HepG2 (cell line): ENCODE data around the gene PMIS2. TPM values are rescaled to one million over a fixed set of nuclear protein-coding genes. Genes with fewer than 3 reads are reported as not detected.

Experiments
- ATF7 ChIP-seq, 2 experiments: fragments of 450-650 bp in 1 of 2; sonication (generic) in 1 of 2; formaldehyde crosslinking in 1 of 2; IDR thresholded peaks; 2 replicates each; pipeline versions ENCODE4 v1.4.0 to v1.6.1; 2016 to 2020; ENCODE audit warnings: antibody characterized with exemption in 1 of 2, mild to moderate bottlenecking in 1 of 2, missing genetic modification reagents in 1 of 2
- MAFF ChIP-seq: IDR thresholded peaks from 2 replicates; pipeline ENCODE4 v1.6.1; 2011; ENCODE audit warnings: low read depth, low read length, improper control_type of control experiment
- MBNL3 ChIP-seq: fragments of 250-450 bp; sonication (Bioruptor Pico); conservative IDR thresholded peaks from 2 replicates; pipeline ENCODE4 v1.8.0; 2022; ENCODE audit warnings: mild to moderate bottlenecking, inconsistent platforms
- NFATC3 ChIP-seq: sonication (generic); formaldehyde crosslinking; IDR thresholded peaks from 2 replicates; pipeline ENCODE4 v1.5.1; 2020; ENCODE audit warnings: mild to moderate bottlenecking, missing genetic modification reagents
- REPIN1 ChIP-seq: sonication (generic); formaldehyde crosslinking; IDR thresholded peaks from 2 replicates; pipeline ENCODE4 v1.8.0; 2022; ENCODE audit warnings: missing genetic modification reagents, low read depth, mild to moderate bottlenecking, borderline replicate concordance
- TAF1 ChIP-seq: sonication (generic); formaldehyde crosslinking; IDR thresholded peaks from 2 replicates; pipeline ENCODE4 v1.4.0; 2020; ENCODE audit warnings: missing genetic modification reagents
- XBP1 ChIP-seq: sonication (generic); formaldehyde crosslinking; IDR thresholded peaks from 2 replicates; pipeline ENCODE4 v1.5.0; 2020; ENCODE audit warnings: missing genetic modification reagents
- ZBTB3 ChIP-seq: sonication (generic); formaldehyde crosslinking; IDR thresholded peaks from 2 replicates; pipeline ENCODE4 v1.4.0; 2020; ENCODE audit warnings: low read depth, mild to moderate bottlenecking, moderate library complexity, missing genetic modification reagents, borderline replicate concordance
- ZNF17 ChIP-seq: sonication (generic); formaldehyde crosslinking; IDR thresholded peaks from 2 replicates; pipeline ENCODE4 v1.5.0; 2020; ENCODE audit warnings: mild to moderate bottlenecking, missing genetic modification reagents
- ZNF224 ChIP-seq: sonication (generic); formaldehyde crosslinking; IDR thresholded peaks from 2 replicates; pipeline ENCODE4 v1.5.0; 2020; ENCODE audit warnings: mild to moderate bottlenecking, missing genetic modification reagents
- polyA plus RNA-seq, 8 experiments: library from polyadenylated mRNA; depleted of rRNA in 3 of 8; stranded (reverse) in 7 of 8; unstranded in 1 of 8; fragments of >200 nt; fragmentation: Illumina TruSeq in 4 of 8; extraction: Trizol in 4 of 8; gene quantifications; 2 replicates each; pipeline versions ENCODE4 v1.2.1 to v1.2.3, GENCODE V29; 2011 to 2016; ENCODE audit warnings: low read depth in 4 of 8, missing spikeins in 1 of 8, mixed read lengths in 1 of 8; ENCODE audit not compliant: insufficient read depth in 1 of 8
- total RNA-seq, 5 experiments: library from RNA; depleted of rRNA; stranded (reverse); fragments of >200 nt; fragmentation: Illumina TruSeq; extraction: Trizol; gene quantifications; 2 replicates each; pipeline ENCODE4 v1.2.3, GENCODE V29; 2016; ENCODE audit warnings: low read depth in 1 of 5
- TF ChIP-seq, protein P1 (sequence below): sonication (generic); formaldehyde crosslinking; conservative IDR thresholded peaks from 2 replicates; pipeline ENCODE4 v1.4.0; 2020; ENCODE audit warnings: missing genetic modification reagents
- TF ChIP-seq, protein P2 (sequence below): sonication (generic); formaldehyde crosslinking; IDR thresholded peaks from 2 replicates; pipeline ENCODE4; 2020; ENCODE audit warnings: missing genetic modification reagents, mild to moderate bottlenecking, borderline replicate concordance
- TF ChIP-seq, protein P3 (sequence below): sonication (generic); formaldehyde crosslinking; IDR thresholded peaks from 2 replicates; pipeline ENCODE4 v1.5.1; 2020; ENCODE audit warnings: mild to moderate bottlenecking, missing genetic modification reagents, borderline replicate concordance
- TF ChIP-seq, protein P4 (sequence below): sonication (generic); formaldehyde crosslinking; IDR thresholded peaks from 2 replicates; pipeline ENCODE4 v1.5.1; 2020; ENCODE audit warnings: mild to moderate bottlenecking, missing genetic modification reagents

PMIS2 gene
- total and polyA plus RNA-seq, 2 of the 13 experiments (the other 11 are each of a cell fraction or from before 2014, with no cell fraction given) = not detected

DNA sequence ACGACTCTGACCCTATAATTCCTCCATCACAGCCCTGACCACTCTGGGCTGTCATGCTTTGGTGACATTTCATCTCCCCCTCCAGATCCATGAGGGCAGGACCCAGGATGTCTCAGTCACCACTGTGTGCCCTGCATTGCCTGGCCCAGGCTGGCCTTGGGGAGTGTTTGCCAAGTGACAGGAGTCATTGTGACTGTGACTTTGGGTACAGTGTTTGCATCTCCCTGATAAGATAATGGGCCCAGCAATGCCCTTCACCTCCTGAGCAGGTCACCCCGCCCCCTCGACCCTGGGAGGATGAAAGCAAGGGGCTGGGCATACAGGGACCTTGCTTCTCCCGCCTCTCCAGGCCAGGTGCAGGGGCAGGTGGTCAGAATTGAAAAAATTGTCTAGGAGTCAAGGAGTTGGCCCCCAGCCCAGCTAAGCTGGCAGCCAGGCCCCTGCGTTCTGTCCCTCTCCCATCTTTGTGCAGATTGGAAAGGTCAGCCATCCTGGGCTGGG is 16.6 kb upstream of the PMIS2 start (continued):
- TF ChIP-seq, protein P1, sequence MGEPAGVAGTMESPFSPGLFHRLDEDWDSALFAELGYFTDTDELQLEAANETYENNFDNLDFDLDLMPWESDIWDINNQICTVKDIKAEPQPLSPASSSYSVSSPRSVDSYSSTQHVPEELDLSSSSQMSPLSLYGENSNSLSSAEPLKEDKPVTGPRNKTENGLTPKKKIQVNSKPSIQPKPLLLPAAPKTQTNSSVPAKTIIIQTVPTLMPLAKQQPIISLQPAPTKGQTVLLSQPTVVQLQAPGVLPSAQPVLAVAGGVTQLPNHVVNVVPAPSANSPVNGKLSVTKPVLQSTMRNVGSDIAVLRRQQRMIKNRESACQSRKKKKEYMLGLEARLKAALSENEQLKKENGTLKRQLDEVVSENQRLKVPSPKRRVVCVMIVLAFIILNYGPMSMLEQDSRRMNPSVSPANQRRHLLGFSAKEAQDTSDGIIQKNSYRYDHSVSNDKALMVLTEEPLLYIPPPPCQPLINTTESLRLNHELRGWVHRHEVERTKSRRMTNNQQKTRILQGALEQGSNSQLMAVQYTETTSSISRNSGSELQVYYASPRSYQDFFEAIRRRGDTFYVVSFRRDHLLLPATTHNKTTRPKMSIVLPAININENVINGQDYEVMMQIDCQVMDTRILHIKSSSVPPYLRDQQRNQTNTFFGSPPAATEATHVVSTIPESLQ (CRISPR knock-in tag) = no peak
- TF ChIP-seq, protein P2, sequence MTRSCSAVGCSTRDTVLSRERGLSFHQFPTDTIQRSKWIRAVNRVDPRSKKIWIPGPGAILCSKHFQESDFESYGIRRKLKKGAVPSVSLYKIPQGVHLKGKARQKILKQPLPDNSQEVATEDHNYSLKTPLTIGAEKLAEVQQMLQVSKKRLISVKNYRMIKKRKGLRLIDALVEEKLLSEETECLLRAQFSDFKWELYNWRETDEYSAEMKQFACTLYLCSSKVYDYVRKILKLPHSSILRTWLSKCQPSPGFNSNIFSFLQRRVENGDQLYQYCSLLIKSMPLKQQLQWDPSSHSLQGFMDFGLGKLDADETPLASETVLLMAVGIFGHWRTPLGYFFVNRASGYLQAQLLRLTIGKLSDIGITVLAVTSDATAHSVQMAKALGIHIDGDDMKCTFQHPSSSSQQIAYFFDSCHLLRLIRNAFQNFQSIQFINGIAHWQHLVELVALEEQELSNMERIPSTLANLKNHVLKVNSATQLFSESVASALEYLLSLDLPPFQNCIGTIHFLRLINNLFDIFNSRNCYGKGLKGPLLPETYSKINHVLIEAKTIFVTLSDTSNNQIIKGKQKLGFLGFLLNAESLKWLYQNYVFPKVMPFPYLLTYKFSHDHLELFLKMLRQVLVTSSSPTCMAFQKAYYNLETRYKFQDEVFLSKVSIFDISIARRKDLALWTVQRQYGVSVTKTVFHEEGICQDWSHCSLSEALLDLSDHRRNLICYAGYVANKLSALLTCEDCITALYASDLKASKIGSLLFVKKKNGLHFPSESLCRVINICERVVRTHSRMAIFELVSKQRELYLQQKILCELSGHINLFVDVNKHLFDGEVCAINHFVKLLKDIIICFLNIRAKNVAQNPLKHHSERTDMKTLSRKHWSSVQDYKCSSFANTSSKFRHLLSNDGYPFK (CRISPR knock-in tag) = no peak
- no peak for TF ChIP-seq XBP1 (CRISPR knock-in tag)
- TF ChIP-seq ZNF224 (CRISPR knock-in tag) = no peak
- TF ChIP-seq MAFF = no peak
- no peak for TF ChIP-seq MBNL3 (CRISPR knock-in tag)
- TF ChIP-seq, protein P3, sequence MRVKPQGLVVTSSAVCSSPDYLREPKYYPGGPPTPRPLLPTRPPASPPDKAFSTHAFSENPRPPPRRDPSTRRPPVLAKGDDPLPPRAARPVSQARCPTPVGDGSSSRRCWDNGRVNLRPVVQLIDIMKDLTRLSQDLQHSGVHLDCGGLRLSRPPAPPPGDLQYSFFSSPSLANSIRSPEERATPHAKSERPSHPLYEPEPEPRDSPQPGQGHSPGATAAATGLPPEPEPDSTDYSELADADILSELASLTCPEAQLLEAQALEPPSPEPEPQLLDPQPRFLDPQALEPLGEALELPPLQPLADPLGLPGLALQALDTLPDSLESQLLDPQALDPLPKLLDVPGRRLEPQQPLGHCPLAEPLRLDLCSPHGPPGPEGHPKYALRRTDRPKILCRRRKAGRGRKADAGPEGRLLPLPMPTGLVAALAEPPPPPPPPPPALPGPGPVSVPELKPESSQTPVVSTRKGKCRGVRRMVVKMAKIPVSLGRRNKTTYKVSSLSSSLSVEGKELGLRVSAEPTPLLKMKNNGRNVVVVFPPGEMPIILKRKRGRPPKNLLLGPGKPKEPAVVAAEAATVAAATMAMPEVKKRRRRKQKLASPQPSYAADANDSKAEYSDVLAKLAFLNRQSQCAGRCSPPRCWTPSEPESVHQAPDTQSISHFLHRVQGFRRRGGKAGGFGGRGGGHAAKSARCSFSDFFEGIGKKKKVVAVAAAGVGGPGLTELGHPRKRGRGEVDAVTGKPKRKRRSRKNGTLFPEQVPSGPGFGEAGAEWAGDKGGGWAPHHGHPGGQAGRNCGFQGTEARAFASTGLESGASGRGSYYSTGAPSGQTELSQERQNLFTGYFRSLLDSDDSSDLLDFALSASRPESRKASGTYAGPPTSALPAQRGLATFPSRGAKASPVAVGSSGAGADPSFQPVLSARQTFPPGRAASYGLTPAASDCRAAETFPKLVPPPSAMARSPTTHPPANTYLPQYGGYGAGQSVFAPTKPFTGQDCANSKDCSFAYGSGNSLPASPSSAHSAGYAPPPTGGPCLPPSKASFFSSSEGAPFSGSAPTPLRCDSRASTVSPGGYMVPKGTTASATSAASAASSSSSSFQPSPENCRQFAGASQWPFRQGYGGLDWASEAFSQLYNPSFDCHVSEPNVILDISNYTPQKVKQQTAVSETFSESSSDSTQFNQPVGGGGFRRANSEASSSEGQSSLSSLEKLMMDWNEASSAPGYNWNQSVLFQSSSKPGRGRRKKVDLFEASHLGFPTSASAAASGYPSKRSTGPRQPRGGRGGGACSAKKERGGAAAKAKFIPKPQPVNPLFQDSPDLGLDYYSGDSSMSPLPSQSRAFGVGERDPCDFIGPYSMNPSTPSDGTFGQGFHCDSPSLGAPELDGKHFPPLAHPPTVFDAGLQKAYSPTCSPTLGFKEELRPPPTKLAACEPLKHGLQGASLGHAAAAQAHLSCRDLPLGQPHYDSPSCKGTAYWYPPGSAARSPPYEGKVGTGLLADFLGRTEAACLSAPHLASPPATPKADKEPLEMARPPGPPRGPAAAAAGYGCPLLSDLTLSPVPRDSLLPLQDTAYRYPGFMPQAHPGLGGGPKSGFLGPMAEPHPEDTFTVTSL = 0 out of 2 replicates have a peak, but pooled peaks have one; percentile 30
- no peak for TF ChIP-seq ZBTB3
- TF ChIP-seq NFATC3 (CRISPR knock-in tag) = no peak
- TF ChIP-seq ATF7 (IDR thresholded peaks at IDR 0.05) = no peak
- TF ChIP-seq ATF7 (CRISPR knock-in tag; IDR thresholded peaks at IDR 0.05) = no peak
- peak; percentile 89; the same call in 1 of the 2 replicates for TF ChIP-seq REPIN1 (CRISPR knock-in tag)
- TF ChIP-seq ZNF17 (CRISPR knock-in tag) = no peak
- TF ChIP-seq, protein P4, sequence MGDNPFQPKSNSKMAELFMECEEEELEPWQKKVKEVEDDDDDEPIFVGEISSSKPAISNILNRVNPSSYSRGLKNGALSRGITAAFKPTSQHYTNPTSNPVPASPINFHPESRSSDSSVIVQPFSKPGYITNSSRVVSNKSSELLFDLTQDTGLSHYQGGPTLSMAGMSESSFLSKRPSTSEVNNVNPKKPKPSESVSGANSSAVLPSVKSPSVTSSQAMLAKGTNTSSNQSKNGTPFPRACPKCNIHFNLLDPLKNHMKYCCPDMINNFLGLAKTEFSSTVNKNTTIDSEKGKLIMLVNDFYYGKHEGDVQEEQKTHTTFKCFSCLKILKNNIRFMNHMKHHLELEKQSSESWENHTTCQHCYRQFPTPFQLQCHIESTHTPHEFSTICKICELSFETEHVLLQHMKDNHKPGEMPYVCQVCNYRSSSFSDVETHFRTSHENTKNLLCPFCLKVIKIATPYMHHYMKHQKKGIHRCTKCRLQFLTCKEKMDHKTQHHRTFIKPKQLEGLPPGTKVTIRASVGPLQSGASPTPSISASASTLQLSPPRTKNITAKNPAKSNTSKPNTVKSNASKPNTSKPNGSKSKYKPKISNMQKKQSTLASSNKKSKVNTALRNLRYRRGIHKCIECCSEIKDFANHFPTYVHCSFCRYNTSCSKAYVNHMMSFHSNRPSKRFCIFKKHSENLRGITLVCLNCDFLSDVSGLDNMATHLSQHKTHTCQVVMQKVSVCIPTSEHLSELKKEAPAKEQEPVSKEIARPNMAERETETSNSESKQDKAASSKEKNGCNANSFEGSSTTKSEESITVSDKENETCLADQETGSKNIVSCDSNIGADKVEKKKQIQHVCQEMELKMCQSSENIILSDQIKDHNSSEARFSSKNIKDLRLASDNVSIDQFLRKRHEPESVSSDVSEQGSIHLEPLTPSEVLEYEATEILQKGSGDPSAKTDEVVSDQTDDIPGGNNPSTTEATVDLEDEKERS (CRISPR knock-in tag) = no peak
- TF ChIP-seq TAF1 (CRISPR knock-in tag) = no peak
